GM18507 (cell line): ENCODE measurements around the gene C14orf132.

ENCODE experiments used
- DNase-seq: peaks from one replicate; pipeline ENCODE4 v3.0.0; 2011; ENCODE audit warnings: low read depth; ENCODE audit not compliant: insufficient read length; ENCODE audit errors: extremely low spot score
- FAIRE-seq: peaks from 2 replicates; lab custom pipeline; 2011; peaks lifted over from hg19 to GRCh38; lab: Jason Lieb, UNC

Gene C14orf132

GRCh38 chr14:96135285-96135684 lies 96.1 kb downstream of the C14orf132 start:
- DNase-seq, result no peak

GRCh38 chr14:96136371-96137005 lies 97.3 kb downstream of the C14orf132 start:
- FAIRE-seq, result no peak
- no peak for DNase-seq

More at GRCh38 chr14:96135285-96135684, 96.1 kb downstream of the C14orf132 start:
- FAIRE-seq, result no peak

- DNase-seq (no peak), FAIRE-seq (no peak)
Measured at GRCh38 chr14:96138241-96138640, 99.1 kb downstream of the C14orf132 start.

GRCh38 chr14:96139169-96139568 lies 100.0 kb downstream of the C14orf132 start:
- DNase-seq (no peak), FAIRE-seq (no peak)

- FAIRE-seq (no peak), DNase-seq (no peak)
Measured at GRCh38 chr14:96139879-96140278, 100.7 kb downstream of the C14orf132 start.

GRCh38 chr14:96140952-96141351 lies 101.8 kb downstream of the C14orf132 start:
- DNase-seq, result no peak
- no peak for FAIRE-seq
